Urinary bladder (tissue), 4 donors: ENCODE measurements around the gene PPEF2. TPM values are rescaled to one million over a fixed set of nuclear protein-coding genes. Genes with fewer than 3 reads are reported as not detected.

ENCODE experiments used
- DNase-seq: peaks from one replicate; pipeline ENCODE4 v3.0.0-alpha.2; 2015; ENCODE audit errors: extremely low spot score
- H3K27ac ChIP-seq: one replicate; pipeline ENCODE4 v1.5.1; 2013; ENCODE audit warnings: low read depth, mild to moderate bottlenecking, moderate library complexity
- H3K36me3 ChIP-seq: one replicate; pipeline ENCODE4 v1.6.1; 2013; ENCODE audit warnings: mild to moderate bottlenecking, moderate library complexity; ENCODE audit not compliant: insufficient read depth
- H3K4me1 ChIP-seq: one replicate; pipeline ENCODE4 v1.6.1; 2013; ENCODE audit warnings: mild to moderate bottlenecking, moderate library complexity; ENCODE audit not compliant: insufficient read depth
- H3K4me3 ChIP-seq: one replicate; pipeline ENCODE4 v1.5.1; 2013; ENCODE audit warnings: low read depth, low read length
- WGBS: extraction: QIAGEN DNeasy Blood & Tissue Kit; methylation state at CpG from one replicate; pipeline ENCODE4 v1.1.7; 2013; 5-methylcytosine and 5-hydroxymethylcytosine counted together
- polyA plus RNA-seq: library from polyadenylated mRNA; stranded (reverse); fragments of 200-250 nt; gene quantifications from one replicate; pipeline ENCODE4 v1.2.3, GENCODE V29; 2013
- total RNA-seq: library from RNA; depleted of rRNA; stranded (reverse); fragments of >200 nt; gene quantifications from one replicate; pipeline ENCODE4 v1.2.3, GENCODE V29; 2014
- donor health status: healthy with polysubstance abuse.
- donor health status: healthy.

The PPEF2 gene
- total and polyA plus RNA-seq, 2 donors: not detected

GRCh38 chr4:75841641-75842520 lies 60.4 kb downstream of the PPEF2 start:
- H3K4me1 ChIP-seq: no peaks in the 10 kb centered on the region
- no peak overlapping the region for H3K27ac ChIP-seq
- DNase-seq: no peak
- 80% methylated on average over 8 of the region's 8 CpGs for WGBS
- H3K36me3 ChIP-seq: no peaks in the 10 kb centered on the region
- H3K4me3 ChIP-seq: no peak overlapping the region

GRCh38 chr4:75834772-75835154 lies 67.5 kb downstream of the PPEF2 start:
- no peaks in the 10 kb centered on the region for H3K36me3 ChIP-seq
- WGBS: 90% methylated on average over 2 of the region's 2 CpGs
- no peak overlapping the region for H3K27ac ChIP-seq
- DNase-seq: no peak
- no peak overlapping the region for H3K4me3 ChIP-seq
- no peaks in the 10 kb centered on the region for H3K4me1 ChIP-seq

GRCh38 chr4:75834095-75834771 lies 68.0 kb downstream of the PPEF2 start:
- WGBS: 78% methylated on average over 1 of the region's 1 CpG
- Histone ChIP-seq H3K27ac (no peak overlapping the region), H3K4me1 (no peaks in the 10 kb centered on the region)

GRCh38 chr4:75831856-75832405 lies 70.3 kb downstream of the PPEF2 start:
- H3K4me1 ChIP-seq: no peaks in the 10 kb centered on the region
- DNase-seq: no peak
- no peak overlapping the region for H3K27ac ChIP-seq
- 87% methylated on average over 2 of the region's 2 CpGs for WGBS
- no peaks in the 10 kb centered on the region for H3K36me3 ChIP-seq
- H3K4me3 ChIP-seq: no peak overlapping the region

More at GRCh38 chr4:75834095-75834771, 68.0 kb downstream of the PPEF2 start:
- Histone ChIP-seq H3K36me3 (no peaks in the 10 kb centered on the region), H3K4me3 (no peak overlapping the region)
- DNase-seq: no peak

GRCh38 chr4:75830906-75831305 lies 71.3 kb downstream of the PPEF2 start:
- H3K4me1 ChIP-seq: no peaks in the 10 kb centered on the region
- no peak for DNase-seq
- H3K27ac ChIP-seq: no peak overlapping the region
- H3K4me3 ChIP-seq: no peak overlapping the region
- H3K36me3 ChIP-seq: no peaks in the 10 kb centered on the region
- WGBS: 51% methylated on average over 1 of the region's 1 CpG

- DNase-seq: no peak
- 31% methylated on average over 2 of the region's 2 CpGs for WGBS
- H3K4me1 ChIP-seq: no peaks in the 10 kb centered on the region
- no peak overlapping the region for H3K4me3 ChIP-seq
- H3K36me3 ChIP-seq: no peaks in the 10 kb centered on the region
- no peak overlapping the region for H3K27ac ChIP-seq
Observed at GRCh38 chr4:75823812-75824211, 78.4 kb downstream of the PPEF2 start.

- DNase-seq: no peak
- no peak overlapping the region for H3K27ac ChIP-seq
- WGBS: 86% methylated on average over 5 of the region's 5 CpGs
- H3K36me3 ChIP-seq: no peaks in the 10 kb centered on the region
- no peaks in the 10 kb centered on the region for H3K4me1 ChIP-seq
- no peak overlapping the region for H3K4me3 ChIP-seq
Observed at GRCh38 chr4:75822416-75822815, 79.8 kb downstream of the PPEF2 start.

GRCh38 chr4:75821966-75822365 lies 80.3 kb downstream of the PPEF2 start:
- 75% methylated on average over 5 of the region's 5 CpGs for WGBS
- Histone ChIP-seq H3K4me3 (no peak overlapping the region), H3K4me1 (no peaks in the 10 kb centered on the region), H3K27ac (no peak overlapping the region), H3K36me3 (no peaks in the 10 kb centered on the region)
- no peak for DNase-seq

GRCh38 chr4:75821216-75821615 lies 81.0 kb downstream of the PPEF2 start:
- Histone ChIP-seq H3K4me1 (no peaks in the 10 kb centered on the region), H3K36me3 (no peaks in the 10 kb centered on the region), H3K4me3 (no peak overlapping the region), H3K27ac (no peak overlapping the region)
- no peak for DNase-seq
- 77% methylated on average over 3 of the region's 3 CpGs for WGBS

- H3K4me3 ChIP-seq: no peak overlapping the region
- 73% methylated on average over 3 of the region's 3 CpGs for WGBS
- no peak for DNase-seq
- no peak overlapping the region for H3K27ac ChIP-seq
- no peaks in the 10 kb centered on the region for H3K4me1 ChIP-seq
- H3K36me3 ChIP-seq: no peaks in the 10 kb centered on the region
Observed at GRCh38 chr4:75820676-75821075, 81.6 kb downstream of the PPEF2 start.

GRCh38 chr4:75820197-75820596 lies 82.1 kb downstream of the PPEF2 start:
- 53% methylated on average over 2 of the region's 2 CpGs for WGBS
- Histone ChIP-seq H3K36me3 (no peaks in the 10 kb centered on the region), H3K27ac (no peak overlapping the region), H3K4me3 (no peak overlapping the region), H3K4me1 (no peaks in the 10 kb centered on the region)
- DNase-seq: no peak

- Histone ChIP-seq H3K27ac (no peak overlapping the region), H3K4me1 (no peaks in the 10 kb centered on the region), H3K4me3 (no peak overlapping the region), H3K36me3 (peaks cover 4% of the 10 kb centered on the region)
- no peak for DNase-seq
- WGBS: 84% methylated on average over 4 of the region's 4 CpGs
Observed at GRCh38 chr4:75819121-75819520, 83.1 kb downstream of the PPEF2 start.

GRCh38 chr4:75817901-75818300 lies 84.4 kb downstream of the PPEF2 start:
- Histone ChIP-seq H3K4me1 (no peaks in the 10 kb centered on the region), H3K27ac (no peak overlapping the region), H3K4me3 (no peak overlapping the region), H3K36me3 (peaks cover 4% of the 10 kb centered on the region)
- DNase-seq: no peak
- WGBS: 88% methylated on average over 2 of the region's 2 CpGs
